CD4-positive, CD25-positive, alpha-beta regulatory T cell (primary cell): ENCODE measurements around the gene TNRC18. TPM values are rescaled to one million over a fixed set of nuclear protein-coding genes. Genes with fewer than 3 reads are reported as not detected.
"Not testable (repeated sequence)": the region's sequence is repeated elsewhere in the genome, so short reads cannot be mapped to it uniquely, and the experiment has no call there.

Experiments used
- ATAC-seq, 2 donors: fragments of 150-1000 bp; cut with Tn5 transposase; one replicate each; pipeline ENCODE4 v1.10.0; 2021; ENCODE audit warnings: low read depth in 2 of 2, moderate number of reproducible peaks in 2 of 2, moderate library complexity in 1 of 2
- DNase-seq, 3 donors: peaks; one replicate each; pipeline versions ENCODE4 v3.0.0 to v3.0.0-alpha.2; 2012 to 2022; ENCODE audit warnings: mixed read lengths in 1 of 3
- H3K27ac ChIP-seq: one replicate; pipeline ENCODE4 v1.7.0; 2013; ENCODE audit warnings: mild to moderate bottlenecking, low read length; ENCODE audit not compliant: insufficient read depth, poor library complexity, severe bottlenecking
- H3K27me3 ChIP-seq: one replicate; pipeline ENCODE4 v1.7.0; 2013; ENCODE audit warnings: low read length; ENCODE audit not compliant: control insufficient read depth, insufficient read depth
- H3K36me3 ChIP-seq: one replicate; pipeline ENCODE4 v1.7.0; 2013; ENCODE audit warnings: mild to moderate bottlenecking, low read length, moderate library complexity; ENCODE audit not compliant: control insufficient read depth, insufficient read depth
- H3K4me1 ChIP-seq: 2 replicates; pipeline ENCODE4 v1.7.0; 2013; ENCODE audit warnings: mild to moderate bottlenecking, low read length; ENCODE audit not compliant: insufficient read depth, control insufficient read depth, poor library complexity, severe bottlenecking
- H3K4me3 ChIP-seq: one replicate; pipeline ENCODE4 v1.7.0; 2013; ENCODE audit warnings: low read depth, mild to moderate bottlenecking, low read length, moderate library complexity
- H3K9me3 ChIP-seq, 2 experiments: 1 replicate in 1 of 2; 2 replicates in 1 of 2; pipeline ENCODE4 v1.7.0; 2013; ENCODE audit warnings: low read length in 2 of 2, mild to moderate bottlenecking in 1 of 2, moderate library complexity in 1 of 2; ENCODE audit not compliant: control insufficient read depth in 2 of 2
- H3K27ac Mint-ChIP-seq, 3 donors: one replicate each; pipeline ENCODE4 v1.8.0; 2020 to 2022; ENCODE audit warnings: mild to moderate bottlenecking in 3 of 3, mixed read lengths in 3 of 3, moderate library complexity in 2 of 3
- H3K27me3 Mint-ChIP-seq: one replicate; pipeline ENCODE4 v1.8.0; 2022; ENCODE audit warnings: mild to moderate bottlenecking, mixed read lengths
- H3K36me3 Mint-ChIP-seq: one replicate; pipeline ENCODE4 v1.8.0; 2020; ENCODE audit warnings: mixed read lengths
- H3K4me1 Mint-ChIP-seq, 4 donors: one replicate each; pipeline ENCODE4 v1.8.0; 2020 to 2022; ENCODE audit warnings: mixed read lengths in 4 of 4, mild to moderate bottlenecking in 1 of 4
- H3K4me3 Mint-ChIP-seq, 4 donors: one replicate each; pipeline ENCODE4 v1.8.0; 2020 to 2022; ENCODE audit warnings: mild to moderate bottlenecking in 4 of 4, mixed read lengths in 4 of 4, moderate library complexity in 3 of 4
- H3K9me3 Mint-ChIP-seq, 7 donors: one replicate each; pipeline ENCODE4 v1.8.0; 2020 to 2022; ENCODE audit warnings: mixed read lengths in 7 of 7, mild to moderate bottlenecking in 3 of 7, moderate library complexity in 2 of 7
- polyA plus RNA-seq, 4 donors: library from polyadenylated mRNA; unstranded; fragments of 300-500 nt; fragmentation: Illumina TruSeq; gene quantifications; one replicate each; pipeline ENCODE4 v1.2.3, GENCODE V29; 2021
- total RNA-seq: library from RNA; stranded (reverse); gene quantifications from one replicate; pipeline ENCODE4 v1.2.3, GENCODE V29; 2022

Gene TNRC18
- total and polyA plus RNA-seq, 5 donors from 2014 or later = 0.17 to 80.1 (median 0.60) TPM

DNA sequence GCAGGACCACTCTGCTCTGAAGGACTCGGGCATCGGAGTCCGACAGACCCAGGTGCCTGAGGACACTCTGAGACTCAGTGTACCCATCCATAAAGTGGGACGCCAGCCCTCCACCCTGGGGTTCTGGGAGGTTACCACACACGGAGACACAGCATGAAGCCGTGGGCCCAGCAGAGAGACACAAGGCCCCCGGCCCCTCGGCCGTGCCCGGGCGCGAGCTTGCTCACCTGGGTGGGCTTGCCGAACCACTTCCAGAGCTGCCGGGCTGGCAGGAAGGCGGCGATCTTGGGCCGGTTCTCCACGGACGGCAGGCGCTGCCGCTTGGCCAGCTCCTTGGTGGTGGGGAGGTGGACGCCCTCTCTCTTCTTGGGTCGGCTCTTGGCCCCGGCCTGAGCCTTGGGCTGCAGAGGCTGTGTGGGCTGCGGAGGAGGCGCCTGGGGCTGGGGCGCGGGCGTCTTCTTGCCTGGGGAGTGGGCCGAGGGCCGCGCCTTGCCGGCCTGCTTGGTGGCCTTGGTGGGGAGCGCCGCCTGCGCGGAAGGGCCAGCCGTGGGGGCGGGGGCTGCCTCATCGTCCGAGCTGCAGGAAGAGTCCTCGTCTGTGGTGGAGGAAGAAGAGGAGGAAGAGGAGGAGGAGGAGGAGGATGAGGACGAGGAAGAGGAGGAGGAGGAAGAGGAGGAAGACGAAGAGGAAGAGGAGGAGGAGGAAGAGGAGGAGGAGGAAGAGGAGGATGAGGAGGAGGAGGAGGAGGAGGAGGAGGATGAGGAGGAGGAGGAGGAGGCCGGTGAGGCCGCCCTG is 111.2 kb downstream of the TNRC18 start:
- not testable (repeated sequence) for H3K27ac ChIP-seq, H3K9me3 Mint-ChIP-seq, H3K27me3 ChIP-seq, H3K27ac Mint-ChIP-seq, H3K9me3 ChIP-seq, H3K4me3 ChIP-seq, ATAC-seq, H3K4me1 Mint-ChIP-seq, DNase-seq, H3K27me3 Mint-ChIP-seq, H3K4me3 Mint-ChIP-seq, H3K4me1 ChIP-seq
- H3K36me3 ChIP-seq = peaks cover 24% of the 10 kb centered on the region
- H3K36me3 Mint-ChIP-seq = peaks cover 18% of the 10 kb centered on the region

DNA sequence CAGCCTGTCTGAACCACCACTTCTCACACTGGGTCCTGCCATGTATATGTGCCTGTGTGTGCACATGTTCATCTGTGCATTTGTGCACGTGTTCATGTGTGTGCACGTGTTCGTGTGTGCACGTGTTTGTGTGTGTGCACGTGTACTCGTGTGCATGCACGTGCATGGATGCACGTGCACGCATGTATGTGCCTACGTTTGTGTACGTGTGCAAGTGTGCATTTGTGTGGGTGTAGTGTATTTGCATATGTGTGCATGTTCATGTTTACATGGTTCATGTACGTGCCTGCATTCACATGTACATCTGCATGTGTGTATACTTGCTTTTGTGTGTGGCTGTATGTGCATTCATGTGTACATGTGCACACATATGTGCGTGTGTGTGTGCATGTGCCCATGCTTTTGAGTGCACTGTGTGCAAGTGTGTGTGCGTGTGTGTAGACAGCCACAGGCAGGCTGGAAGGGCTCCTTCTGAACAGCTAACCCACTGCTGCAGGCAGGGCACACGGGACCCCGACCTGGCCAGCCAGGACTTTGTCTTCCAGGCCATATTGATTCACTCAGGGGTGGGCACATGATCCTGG is 112.7 kb downstream of the TNRC18 start:
- Histone ChIP-seq H3K4me1 (no peaks in the 10 kb centered on the region), H3K27ac (no peak overlapping the region), H3K9me3 (no peaks in the 10 kb centered on the region), H3K27me3 (no peaks in the 10 kb centered on the region), H3K36me3 (peaks cover 24% of the 10 kb centered on the region), H3K4me3 (no peak overlapping the region)
- no peak overlapping the region for H3K27ac Mint-ChIP-seq
- peaks cover 0 to 3% (median 0%) of the 10 kb centered on the region in 7 donors for H3K9me3 Mint-ChIP-seq
- no peaks in the 10 kb centered on the region for H3K27me3 Mint-ChIP-seq
- peaks cover 12% of the 10 kb centered on the region for H3K36me3 Mint-ChIP-seq
- ATAC-seq (no peak), DNase-seq (no peak)
- H3K4me3 Mint-ChIP-seq = no peak overlapping the region
- H3K4me1 Mint-ChIP-seq = no peaks in the 10 kb centered on the region

DNA sequence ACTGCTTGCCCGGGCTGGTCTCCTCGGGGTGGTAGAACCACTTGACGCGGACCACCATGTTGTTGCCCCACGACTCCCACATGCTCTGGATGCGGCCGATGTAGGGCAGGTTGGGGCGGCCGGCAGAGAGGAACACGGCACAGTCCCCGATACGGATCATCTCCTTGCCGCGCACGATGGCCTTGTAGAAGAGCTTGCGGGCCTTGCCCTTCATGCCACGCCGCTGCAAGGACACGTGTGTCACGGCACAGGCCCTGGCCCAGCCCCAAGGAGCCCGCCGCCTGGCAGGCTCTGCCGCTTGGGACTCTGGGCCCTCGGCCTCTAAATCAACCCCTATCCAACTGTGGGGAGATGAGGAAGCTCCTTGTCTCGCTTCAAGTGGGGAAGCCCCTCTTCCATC is 114.5 kb downstream of the TNRC18 start:
- Histone ChIP-seq H3K36me3 (peaks cover 18% of the 10 kb centered on the region), H3K4me3 (no peak overlapping the region), H3K27ac (no peak overlapping the region), H3K9me3 (no peaks in the 10 kb centered on the region), H3K4me1 (no peaks in the 10 kb centered on the region), H3K27me3 (no peaks in the 10 kb centered on the region)
- Mint-ChIP-seq H3K27ac (no peak overlapping the region), H3K27me3 (no peaks in the 10 kb centered on the region), H3K9me3 (peaks cover 0 to 2% (median 0%) of the 10 kb centered on the region in 7 donors), H3K4me3 (no peak overlapping the region), H3K36me3 (peaks cover 12% of the 10 kb centered on the region), H3K4me1 (no peaks in the 10 kb centered on the region)
- ATAC-seq (no peak), DNase-seq (no peak)

DNA sequence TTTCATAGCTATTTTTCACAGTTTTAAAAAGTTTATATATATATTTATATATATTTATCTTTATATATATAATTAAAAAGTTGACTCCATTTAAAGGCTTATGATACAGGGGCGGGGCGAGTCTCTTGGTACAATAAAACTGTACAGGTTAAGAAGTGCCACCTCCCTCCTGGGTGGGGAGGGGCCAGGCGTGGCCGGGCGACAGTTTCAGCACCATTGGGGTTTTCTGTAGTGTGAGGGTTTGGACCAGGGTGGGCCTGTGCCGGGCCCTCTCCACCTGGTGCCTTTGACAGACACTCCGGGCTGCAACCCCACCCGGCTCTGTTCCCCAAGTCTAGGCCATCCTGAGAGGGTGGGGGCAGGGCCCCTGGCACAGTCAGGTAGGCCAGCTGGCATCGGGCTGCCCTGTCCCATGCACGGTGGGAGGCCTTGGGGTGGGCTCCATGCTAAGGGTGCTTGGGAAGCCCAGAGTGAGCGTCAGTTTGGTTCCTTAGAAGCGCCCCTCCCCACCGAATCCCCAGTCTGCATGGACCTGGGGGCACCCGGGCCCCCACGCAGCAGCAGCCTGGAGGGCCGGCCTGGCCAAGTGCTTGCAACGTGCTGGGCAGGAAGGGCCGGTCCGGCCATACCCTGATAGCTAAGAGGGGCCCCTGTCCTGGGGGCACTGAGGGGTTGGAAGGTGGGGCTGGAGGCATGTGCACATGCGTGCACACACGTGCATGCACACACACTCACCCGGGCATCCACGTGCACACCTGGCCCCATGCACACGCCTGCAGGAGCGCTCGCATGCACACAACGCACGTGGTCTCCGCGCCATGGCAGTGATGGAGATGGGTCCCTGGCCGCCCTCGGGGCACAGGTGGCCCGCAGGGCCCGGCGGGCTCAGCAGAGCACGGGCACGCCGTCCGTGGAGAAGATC is 116.2 kb downstream of the TNRC18 start:
- not testable (repeated sequence) for ATAC-seq, H3K9me3 Mint-ChIP-seq, H3K4me3 Mint-ChIP-seq, H3K27me3 Mint-ChIP-seq, H3K27ac ChIP-seq, H3K9me3 ChIP-seq, DNase-seq, H3K4me3 ChIP-seq, H3K27me3 ChIP-seq, H3K4me1 ChIP-seq, H3K27ac Mint-ChIP-seq, H3K4me1 Mint-ChIP-seq
- H3K36me3 Mint-ChIP-seq = peaks cover 12% of the 10 kb centered on the region
- H3K36me3 ChIP-seq = peaks cover 13% of the 10 kb centered on the region

DNA sequence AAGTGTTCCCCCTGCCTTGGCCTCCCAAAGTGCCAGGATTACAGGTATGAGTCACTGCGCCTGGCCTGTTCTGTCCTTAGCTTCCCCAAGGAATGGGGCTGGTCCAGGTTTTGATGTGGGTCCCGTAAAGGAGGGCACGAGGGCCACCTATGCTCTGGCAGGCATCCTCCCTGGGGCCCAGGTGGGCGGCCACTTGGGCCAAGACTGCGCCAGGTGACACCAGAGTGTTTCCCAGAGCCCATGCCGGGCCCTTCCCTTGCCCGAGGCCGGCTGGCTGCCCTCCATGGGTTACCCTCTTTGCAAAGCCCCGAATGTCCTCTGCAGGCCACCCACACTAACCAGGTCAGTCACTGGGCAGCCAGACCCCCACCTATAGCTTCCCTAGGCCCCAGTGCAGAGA is 118.6 kb downstream of the TNRC18 start:
- not testable (repeated sequence) for H3K36me3 ChIP-seq, ATAC-seq, H3K4me1 Mint-ChIP-seq, DNase-seq, H3K27ac Mint-ChIP-seq, H3K36me3 Mint-ChIP-seq, H3K9me3 ChIP-seq, H3K27me3 ChIP-seq, H3K27ac ChIP-seq, H3K9me3 Mint-ChIP-seq, H3K4me1 ChIP-seq, H3K27me3 Mint-ChIP-seq, H3K4me3 Mint-ChIP-seq, H3K4me3 ChIP-seq

DNA sequence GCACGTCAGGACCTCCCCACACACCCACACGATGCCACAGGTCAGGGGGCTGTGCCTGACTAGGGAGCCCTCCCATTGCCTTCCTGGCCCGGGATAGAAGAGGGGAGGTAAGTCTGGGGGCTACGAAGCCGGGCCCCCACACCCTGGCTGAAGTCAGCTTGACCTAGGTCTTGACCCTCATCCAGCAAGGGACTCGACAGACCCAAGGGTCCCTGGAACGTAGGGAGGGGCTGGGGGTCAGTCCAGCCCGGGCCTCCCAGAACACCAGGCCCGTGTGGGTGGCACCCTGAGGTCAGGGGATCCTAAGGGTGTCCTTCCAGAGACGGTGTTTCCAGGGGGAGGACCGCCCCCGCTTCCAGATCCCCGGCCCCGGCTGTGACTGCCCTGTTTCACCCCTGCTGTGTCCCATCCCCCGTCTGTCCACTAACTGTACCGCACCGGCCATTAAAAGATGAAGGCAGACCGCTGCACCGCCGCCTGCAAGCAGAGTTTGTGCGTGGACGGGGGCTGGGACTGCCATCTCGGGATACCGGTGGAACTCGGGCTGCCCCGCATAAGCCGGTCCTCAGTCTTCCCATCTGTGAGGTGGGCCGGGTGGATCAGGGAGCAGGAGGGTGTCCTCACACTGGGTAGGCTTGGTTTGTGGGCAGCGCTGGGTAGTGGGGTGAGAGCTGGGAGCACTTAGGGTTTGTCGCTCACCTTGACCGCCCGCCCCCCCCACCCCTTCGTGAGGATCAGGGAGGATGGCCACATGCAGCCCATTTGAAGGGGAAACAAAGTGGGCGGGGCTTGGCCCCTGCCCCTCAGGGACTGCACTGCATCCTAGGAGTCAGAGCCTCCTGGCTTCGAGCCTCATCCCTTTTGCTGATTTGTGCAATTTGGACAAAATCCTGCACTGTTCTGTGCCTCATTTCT is 119.8 kb downstream of the TNRC18 start:
- Histone ChIP-seq H3K4me3 (no peak overlapping the region), H3K9me3 (no peaks in the 10 kb centered on the region), H3K36me3 (peaks cover 3% of the 10 kb centered on the region), H3K27ac (no peak overlapping the region), H3K4me1 (no peaks in the 10 kb centered on the region), H3K27me3 (no peaks in the 10 kb centered on the region)
- Mint-ChIP-seq H3K27me3 (no peaks in the 10 kb centered on the region), H3K36me3 (peaks cover 8% of the 10 kb centered on the region), H3K4me3 (peak overlapping the region in 1 of 4 donors; percentile 73), H3K27ac (no peak overlapping the region), H3K4me1 (peaks cover 0 to 4% (median 0%) of the 10 kb centered on the region in 4 donors), H3K9me3 (peaks cover 0 to 2% (median 0%) of the 10 kb centered on the region in 7 donors)
- ATAC-seq (no peak), DNase-seq (no peak)

DNA sequence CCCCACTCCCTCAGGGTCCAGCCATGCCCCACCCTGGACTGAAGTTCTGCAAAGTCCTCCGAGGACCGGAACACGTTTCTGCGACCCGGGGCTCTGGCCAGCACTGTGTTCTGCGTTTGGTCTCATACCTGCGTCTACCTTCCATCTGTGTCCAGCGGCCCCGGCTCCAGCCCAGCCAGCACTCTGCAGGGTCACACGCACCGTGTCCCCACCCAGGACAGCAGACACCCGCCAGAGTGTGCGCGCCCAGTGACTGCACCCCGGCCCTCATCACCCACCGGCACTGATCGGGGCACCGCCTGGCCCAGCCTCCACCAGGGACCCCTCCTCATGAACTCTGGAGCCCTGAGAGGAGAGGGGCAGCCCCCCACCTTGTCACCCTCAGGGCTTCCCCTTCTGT is 120.6 kb downstream of the TNRC18 start:
- Histone ChIP-seq H3K4me3 (no peak overlapping the region), H3K4me1 (peaks cover under 1% of the 10 kb centered on the region), H3K27me3 (no peaks in the 10 kb centered on the region), H3K27ac (no peak overlapping the region), H3K9me3 (no peaks in the 10 kb centered on the region), H3K36me3 (peaks cover under 1% of the 10 kb centered on the region)
- H3K4me1 Mint-ChIP-seq = peaks cover 0 to 5% (median 2%) of the 10 kb centered on the region in 4 donors
- peak overlapping the region in 1 of 4 donors; percentile 73 for H3K4me3 Mint-ChIP-seq
- no peak for DNase-seq
- no peak for ATAC-seq
- H3K36me3 Mint-ChIP-seq = peaks cover 3% of the 10 kb centered on the region
- H3K27me3 Mint-ChIP-seq = no peaks in the 10 kb centered on the region
- no peak overlapping the region for H3K27ac Mint-ChIP-seq
- H3K9me3 Mint-ChIP-seq = peaks cover 0 to 2% (median 0%) of the 10 kb centered on the region in 7 donors
